GM19467 (cell line): ENCODE results near the gene SCN4A.
"Not testable (repeated sequence)": the region's sequence is repeated elsewhere in the genome, so short reads cannot be mapped to it uniquely, and the experiment has no call there.

Source experiments
- ATAC-seq: cut with Tn5 transposase; IDR thresholded peaks from one replicate; pipeline ENCODE4 v1.9.1; 2021; ENCODE audit warnings: mild to moderate bottlenecking, moderate library complexity; ENCODE audit not compliant: unreplicated experiment

SCN4A gene

DNA sequence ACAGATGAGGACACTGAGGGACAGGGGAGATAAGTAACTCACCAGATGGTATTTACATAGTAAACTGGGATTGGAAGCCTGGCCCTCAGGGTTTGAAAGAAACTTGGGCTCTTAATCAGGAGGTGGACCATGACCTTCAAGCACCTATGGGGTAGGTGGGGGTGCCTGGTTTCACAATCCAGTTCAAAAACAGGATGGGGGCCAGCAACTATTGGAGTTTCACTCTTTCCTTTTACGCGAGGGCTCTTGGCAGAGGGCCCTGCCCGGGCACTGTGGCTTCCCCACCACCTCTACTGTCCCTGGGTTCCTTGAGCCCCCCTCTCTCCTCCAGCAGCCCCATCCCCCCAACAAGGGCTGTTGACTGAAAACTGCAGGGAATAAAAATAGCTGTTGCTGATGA is 14.1 kb upstream of the SCN4A start:
- ATAC-seq = no peak

DNA sequence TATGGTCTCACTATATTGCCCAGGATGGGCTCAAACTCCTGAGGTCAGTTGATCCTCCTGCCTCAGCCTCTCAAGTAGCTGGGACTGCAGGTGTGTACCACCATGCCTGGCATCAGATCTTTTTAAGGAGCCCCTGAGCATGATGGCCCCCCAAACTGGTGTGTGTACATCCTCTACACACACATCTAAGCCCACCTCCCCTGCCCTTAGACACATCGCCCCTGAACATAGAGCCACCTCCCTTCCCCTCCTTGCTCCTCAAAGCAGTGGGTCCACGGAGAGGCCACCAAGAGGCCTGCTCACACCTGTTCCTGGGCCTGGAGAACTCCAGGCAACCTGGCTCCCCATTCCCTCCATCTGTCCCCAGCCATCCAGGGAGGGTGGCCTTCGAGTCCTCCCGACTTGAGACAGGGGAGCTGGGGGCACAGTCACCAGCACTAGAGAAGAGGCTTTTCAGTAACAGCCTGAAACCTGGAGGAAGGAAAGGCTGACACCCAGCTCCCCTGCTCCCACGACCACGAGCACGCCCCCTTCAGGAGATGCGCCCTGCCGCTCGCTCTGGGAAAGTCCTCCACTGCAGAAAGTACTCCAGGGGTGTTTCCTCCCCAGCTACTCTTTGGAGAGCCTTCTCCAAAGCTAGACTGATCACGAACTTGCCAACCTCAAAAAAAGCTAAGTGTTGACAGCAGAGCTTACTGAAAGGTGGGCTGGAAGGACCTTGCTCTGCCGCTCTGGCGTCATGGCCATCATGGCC is 12.8 kb upstream of the SCN4A start:
- ATAC-seq = no peak

DNA sequence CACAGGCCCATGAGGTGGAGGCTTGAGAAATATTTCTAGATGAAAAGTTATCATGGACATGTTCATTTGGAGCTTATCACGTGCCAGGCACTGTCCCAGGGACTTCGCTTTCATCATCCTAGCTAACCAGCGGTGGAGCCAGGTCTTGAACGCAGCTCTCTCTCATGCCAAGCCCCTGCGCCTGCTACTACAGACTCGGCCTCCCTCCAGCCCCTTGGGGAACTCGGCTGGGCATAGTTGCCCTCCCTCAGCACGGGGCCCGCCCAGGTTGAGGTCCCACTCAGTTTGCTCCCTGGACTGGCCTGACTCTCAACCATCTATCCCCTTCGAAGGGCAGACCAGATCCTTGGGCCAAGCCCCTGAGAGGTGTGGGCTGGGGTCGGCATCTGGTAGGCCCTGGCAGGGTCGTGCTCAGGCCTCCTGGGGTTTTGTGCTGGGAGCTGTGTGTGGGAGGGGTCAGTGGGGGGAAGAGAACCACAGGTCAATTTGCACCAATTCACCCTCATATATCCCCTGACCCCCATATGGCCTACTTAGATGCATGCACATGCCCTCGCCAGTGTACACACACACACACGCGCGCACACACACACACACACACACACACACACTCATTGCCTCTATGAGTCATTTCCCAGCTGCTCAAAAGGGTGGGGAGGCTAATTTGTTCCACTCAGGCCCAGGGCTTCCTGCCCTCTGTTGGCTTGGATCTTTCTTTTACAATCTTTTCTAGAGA is 12.1 kb upstream of the SCN4A start:
- no peak for ATAC-seq

DNA sequence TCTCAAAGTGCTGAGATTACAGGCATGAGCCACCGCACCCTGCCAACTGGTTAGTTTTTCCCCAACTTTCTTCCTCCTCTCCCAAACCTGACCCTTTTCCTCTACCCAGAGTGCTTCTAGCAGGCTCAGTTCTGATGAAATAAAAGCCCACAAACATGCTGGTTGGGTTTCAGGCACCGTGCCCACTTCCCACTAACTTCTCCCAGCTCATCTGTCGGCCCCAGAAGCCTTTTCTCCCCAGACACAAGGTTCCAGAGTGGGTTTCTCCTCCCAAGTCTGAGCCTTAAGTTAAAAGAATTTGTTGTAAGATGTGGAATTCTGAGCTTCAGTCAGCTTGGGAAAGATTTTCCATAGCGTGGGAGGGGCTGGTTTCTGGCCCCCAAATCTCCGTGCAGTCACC is 11.5 kb upstream of the SCN4A start:
- ATAC-seq = no peak

DNA sequence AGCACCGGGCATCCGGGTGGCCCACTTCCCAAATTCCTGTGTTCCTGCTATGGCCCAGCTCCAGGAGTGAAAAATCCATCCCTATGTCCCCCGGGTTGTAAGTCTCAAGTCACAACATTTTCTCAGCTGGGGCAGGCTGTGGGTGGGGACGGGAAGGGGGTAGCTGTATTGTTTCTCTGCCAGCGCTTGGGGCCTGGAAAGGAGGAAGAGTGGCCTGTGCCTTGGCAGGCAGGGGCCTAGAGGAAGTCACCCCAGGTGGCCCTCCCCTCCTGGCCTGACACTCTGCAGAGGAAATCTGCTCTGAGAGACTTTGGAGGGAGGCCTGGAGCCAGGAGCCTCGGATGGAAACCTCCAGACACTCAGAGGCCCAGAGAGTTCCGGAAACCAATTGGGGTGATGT is 10.6 kb upstream of the SCN4A start:
- ATAC-seq = no peak

DNA sequence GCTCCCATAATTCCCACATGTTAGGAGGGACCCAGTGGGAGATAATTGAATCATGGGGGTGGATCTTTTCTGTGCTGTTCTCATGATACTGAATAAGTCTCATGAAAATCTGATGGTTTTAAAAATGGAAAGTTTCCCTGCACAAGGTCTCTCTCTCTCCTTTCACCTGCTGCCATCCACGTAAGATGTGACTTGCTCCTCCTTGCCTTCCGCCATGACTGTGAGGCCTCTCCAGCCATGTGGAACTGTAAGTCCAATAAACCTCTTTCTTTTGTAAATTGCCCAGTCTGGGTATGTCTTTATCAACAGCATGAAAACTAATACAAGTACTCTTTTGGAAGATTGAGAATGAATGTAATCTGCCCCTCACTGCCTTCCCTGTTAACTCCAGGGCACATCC is 9.9 kb upstream of the SCN4A start:
- ATAC-seq = not testable (repeated sequence)

DNA sequence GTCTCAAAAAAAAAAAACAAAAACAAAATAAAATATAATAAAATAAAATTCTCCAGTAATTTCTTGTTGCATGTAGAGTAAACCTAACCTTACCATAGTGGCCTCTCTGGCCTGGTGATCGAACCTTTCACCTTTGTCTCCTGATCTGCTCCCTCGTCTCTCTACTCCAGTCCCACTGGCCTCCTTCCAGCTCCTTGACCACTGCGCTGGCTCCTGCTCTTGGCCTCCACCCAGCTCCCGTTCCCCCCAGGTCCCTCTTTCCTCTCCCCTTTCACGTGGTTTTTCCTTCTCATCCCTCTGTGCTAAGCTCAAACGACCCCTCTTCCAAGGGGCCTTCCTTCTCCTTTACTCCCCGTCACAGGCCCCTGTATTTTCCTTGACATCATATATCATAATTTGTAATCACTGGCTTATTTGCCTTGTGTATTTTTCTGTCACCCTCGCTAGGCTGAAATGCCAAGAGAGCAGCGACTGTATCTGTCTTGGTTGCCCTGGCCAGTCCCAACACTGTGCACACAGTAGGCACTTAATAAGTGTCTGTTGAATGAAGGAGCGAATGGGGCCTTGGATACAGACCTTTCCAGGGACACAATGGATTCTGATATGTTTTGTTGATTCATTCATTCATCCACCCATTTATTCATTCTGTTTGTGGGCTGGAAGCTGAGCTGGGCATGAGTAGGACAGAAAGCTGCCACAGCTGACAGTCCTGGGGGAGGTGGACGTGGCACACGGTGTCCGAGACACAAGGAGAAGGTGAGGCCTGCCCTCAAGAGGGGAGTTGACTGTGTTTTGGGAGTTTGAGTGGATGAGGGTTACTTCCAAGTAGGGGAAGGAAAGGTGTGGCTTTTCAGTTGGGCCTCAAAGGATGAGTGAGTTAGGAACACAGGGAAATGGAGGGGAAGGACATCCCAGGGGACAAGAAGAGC is 5.8 kb upstream of the SCN4A start:
- ATAC-seq = no peak

DNA sequence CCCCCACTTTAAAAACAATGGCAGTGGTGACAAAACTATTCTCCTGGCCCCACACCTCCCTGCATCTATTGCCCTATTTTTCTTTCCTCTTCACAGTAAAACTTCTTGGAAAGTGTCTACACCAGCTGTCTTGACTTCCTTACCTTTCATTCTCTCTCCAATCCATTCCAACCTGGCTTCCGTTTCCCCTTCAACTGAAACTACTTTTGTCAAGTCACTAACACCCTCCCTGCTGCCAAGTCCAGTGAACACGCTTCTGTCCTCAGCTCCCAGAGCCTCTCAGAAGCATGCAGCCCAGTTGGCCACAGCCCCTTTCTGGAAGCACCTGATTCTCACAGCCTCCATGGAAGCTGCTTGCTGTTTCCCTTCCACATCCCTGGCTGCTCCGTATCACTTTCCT is 4.0 kb upstream of the SCN4A start:
- no peak for ATAC-seq

DNA sequence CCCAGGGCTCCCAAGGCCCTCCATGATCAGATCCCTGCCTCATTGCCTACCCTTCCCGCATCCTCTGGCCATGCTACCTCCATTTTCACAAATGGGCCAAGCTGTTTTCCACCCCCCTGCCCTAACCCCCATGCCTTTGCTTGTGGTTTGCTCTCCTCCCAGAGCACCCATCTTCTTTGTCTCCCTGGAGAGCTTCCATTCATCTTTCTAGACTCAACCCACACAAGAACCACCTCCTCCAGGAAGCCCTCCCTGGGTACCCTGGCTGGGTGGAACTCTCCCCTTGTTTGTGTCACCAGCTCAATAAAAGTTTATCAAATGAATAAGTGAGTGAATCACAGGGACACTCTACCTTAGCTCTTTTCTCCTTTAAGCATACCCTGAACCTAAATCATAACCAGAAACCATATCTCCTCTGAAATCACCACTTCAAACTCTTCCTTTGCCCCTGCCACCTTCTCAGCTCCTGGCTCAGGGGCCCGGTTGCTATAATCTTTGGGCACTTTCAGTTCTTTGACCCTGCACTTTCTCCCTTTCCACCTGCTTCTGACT is 2.9 kb upstream of the SCN4A start:
- no peak for ATAC-seq

DNA sequence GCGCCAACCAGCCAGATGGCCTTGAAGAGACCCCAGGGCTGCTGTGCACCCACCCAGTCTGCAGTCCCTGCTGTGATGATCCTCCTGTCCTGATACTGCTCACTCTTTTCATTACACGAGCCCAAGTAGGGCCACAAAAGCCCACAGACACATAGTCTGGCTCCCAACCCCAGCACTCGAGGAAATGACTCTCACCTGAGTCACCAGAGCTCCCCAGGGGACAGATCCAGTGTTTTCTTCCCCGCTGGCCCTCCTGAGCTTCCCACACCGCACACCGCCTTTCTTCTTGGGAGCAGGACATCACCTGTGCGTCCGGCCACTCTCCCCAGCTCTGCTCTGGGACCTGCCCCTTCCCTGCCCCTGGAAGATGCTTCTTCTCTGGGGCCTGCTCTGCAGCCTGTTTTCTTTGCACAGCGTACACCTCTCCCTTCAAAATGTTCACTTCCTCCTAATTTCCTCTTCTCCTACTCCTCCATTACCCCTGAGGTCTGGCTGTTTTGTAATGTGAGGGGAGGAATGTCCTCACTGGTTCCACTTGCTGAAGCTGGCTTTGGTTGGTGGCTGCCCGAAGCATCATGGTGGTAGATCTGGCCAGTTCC is 2.0 kb upstream of the SCN4A start:
- no peak for ATAC-seq

DNA sequence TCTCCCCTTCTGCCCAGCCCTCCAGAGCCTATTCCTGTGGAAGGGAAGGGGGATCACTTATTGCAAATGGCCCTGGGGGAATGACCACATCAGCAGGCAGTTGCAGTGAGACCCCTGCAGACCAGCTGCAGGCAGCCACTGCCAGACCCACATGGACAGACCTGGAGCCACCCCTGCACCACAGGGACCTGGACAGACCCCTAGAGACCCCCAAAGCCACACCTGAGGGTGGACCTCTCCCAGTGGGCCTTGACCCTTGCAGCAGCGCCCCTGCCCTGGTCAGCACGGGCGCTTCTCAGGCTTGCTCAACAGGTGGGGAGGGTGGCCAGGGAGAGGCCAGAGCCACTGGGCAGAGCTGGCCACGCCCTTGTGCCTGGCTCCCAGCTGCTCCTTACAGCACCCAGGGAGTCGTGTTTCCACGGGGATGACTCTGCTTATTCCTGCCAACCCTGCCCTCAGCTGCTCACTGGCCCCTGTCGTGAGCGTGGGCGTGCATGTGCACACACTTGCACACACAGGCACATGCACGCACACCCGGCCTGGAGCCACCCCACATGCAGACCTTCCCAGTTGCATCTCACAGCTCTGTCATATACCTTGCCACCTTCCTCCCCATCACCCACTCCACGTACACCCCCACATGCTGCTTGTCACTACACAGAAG is 1.3 kb upstream of the SCN4A start:
- ATAC-seq = no peak

DNA sequence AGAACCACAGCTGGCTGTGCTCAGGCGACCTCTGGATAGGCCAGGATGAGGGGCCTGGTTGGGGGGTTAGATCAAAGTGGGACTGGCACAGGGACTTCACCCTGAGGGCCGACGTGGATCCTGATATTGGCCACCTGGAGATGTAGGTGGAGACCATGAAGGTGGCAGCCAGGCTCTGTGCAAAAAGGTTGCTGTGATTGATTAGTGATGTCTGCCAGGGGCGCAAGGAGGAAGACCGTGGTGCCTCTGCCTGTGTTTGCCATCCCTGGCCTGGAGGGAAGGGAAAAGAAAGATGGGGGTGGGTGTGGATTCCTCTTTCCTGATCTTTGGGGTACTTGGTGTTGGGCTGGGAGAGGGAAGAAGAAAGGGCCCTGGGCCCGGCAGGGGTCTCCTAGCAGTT is 529 bp upstream of the SCN4A start:
- ATAC-seq = no peak

DNA sequence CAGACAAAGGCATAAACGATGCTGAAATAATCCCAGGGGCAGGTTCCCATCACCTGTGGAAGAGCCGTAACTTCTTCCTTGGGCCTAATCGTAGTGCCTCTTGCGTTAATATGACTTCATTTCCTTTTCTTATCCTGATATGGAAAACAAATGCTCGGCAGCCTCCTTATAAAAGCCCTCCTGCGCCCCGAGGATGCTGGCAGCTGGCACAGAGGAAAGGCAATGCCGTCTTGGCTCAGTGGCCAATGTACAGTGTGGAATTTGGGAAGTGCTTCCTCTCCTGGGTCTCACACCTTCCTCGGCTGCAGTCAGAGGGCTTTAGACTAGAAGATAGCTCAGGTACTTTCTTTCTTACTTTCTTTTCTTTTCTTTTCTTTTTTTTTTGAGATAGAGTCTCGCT is 3.4 kb downstream of the SCN4A start:
- ATAC-seq = no peak

DNA sequence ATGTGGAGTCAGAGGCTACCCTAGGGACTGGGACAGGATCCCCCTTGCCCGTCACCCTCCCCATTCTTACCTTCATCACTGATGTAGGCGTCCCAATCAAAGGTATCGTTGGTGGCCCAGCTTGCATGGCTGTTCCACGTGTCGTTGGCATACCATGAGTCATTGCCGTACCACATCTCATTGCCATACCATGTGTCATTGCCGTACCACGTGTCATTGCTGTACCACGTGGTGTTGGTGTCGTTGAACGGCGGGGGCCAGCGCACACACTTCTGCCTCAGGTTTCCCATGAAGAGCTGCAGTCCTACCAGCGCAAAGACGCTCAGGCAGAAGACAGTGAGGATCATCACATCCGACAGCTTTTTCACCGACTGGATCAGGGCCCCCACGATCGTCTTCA is 4.8 kb downstream of the SCN4A start:
- no peak for ATAC-seq

DNA sequence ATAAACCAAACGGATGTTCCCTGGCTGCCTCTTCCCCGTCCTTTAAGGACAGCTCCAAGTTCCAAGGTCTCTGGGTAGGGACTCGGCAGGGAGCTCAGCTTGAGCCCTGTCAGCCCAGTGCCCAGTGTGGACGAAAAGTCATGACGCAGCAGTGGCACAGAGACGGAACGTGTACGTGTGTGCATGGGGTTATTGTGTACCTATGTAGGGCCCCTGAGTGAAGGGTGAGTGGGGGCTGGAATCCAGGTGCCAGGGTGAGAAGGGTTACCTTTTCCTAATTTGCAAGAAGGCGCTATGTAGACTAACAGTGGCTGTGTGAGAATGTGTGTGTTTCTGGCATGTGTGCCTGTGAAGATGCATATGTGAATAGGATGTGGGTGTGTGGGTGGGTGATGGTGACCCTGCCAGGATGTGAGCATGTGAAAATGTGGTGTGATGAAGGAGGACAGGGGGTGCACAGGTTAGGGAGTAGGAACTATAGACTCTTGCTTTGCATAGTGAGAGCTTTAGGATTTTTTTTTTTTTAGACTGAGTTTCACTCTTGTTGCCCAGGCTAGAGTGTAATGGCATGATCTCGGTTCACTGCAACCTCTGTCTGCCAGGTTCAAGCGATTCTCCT is 6.0 kb downstream of the SCN4A start:
- ATAC-seq = peak; percentile 54

DNA sequence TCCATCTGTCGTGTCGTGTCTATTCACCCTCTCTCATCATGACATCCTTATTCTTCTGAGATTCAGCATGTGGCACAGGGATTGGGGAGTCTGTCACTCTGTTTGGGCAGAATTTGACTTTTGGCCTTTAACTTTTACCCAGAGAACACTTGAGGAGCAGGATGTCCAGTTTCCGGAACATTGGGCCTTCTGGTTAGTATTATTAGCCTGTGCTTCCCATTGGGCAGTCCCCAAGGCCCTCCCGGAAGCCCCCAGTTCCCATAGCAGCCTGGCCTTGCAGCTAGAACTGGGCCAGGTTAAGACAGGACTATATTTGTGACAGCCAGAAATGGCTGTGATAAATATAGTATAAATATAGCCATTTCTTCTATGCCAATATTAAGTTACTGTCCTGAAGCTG is 9.6 kb downstream of the SCN4A start:
- ATAC-seq = no peak

DNA sequence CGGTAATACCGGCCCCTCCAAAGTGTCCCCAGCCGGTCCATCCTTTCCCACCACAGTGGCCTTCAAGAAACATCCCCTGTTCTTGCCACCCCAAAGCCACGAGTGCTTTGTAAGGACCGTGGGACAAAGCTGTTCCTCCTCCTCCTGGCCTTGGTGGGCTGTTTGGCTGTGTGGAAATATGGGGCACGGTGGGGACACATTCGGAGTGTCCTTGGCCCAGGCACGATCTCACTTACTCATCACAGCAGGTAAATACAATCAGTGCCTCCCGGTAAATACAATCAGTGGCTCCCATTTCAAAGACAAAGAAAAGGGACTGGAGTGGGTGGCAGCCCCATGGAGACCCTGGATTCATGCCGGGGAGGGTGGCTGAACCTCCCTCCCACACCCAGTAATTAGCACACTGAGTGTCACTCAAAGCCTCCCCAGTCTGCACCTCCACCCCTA is 10.4 kb downstream of the SCN4A start:
- ATAC-seq = no peak

DNA sequence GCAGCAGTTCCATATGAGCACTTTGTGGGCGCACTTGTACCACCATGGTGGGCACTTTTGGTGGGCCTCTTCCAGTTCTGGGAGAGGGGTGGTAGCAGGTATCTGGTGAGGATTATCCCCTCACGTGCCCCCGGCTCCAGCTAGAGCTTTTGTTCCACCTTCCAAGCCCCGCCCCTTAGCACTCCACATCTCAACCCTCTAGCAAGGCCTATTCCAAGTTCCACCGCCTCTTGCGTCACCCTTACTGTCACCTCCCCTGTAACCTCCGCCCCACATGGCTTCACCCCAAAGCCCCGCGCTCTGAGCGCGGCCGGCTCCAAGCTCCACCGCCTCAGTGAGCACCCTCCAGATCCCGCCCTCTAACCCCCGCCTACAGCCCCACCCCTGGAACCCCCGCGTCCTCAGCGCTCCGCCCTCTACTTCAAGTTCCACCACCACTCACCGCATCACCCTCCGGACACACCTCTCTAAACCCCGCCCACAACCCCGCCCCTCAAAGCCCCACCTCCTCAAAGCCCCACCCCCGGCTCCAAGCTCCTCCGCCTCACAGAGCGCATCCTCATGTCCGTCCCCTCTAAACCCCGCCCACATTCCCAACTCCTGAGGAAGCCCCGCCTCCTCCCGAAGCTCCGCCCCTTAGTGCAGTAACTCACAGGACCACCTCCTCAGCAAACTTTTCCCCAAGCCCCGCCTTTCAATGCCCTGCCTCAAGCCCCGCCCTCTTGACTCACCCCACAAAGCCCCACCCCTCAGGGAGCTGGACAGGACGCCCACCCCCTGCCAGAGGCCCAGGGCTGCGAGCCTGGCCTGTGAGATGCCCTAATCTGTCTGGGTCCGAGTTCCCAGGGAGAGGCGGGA is 11.1 kb downstream of the SCN4A start:
- ATAC-seq = no peak

DNA sequence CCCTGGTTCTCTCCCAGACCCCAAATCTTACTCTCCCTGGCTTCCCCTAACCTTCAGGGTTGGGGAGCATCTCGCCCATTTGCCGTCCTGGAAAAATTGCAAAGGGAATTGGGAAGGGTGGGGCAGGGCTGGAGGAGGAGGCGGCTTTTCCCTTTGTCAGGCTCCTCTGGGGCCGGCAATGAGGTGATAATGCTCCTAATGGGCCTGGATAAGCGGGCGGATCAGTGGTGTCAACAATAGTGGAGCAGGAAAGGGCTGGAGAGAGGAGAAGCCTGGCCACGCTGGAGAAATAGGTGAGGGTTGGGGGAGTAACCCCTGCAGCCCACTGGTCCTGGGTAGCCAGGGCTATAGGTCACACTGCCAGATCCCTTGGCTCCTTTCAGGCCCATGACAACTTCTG is 12.3 kb downstream of the SCN4A start:
- ATAC-seq = no peak
